KMS-11 (cell line): ENCODE results near the gene LAMB4.

ENCODE experiments used
- H2AFZ ChIP-seq: fragments of 200-600 bp; sonication (generic); 2 replicates; pipeline ENCODE4 v1.6.1; 2016; ENCODE audit warnings: antibody characterized with exemption, mixed run types, low read depth
- H3K27ac ChIP-seq: fragments of 200-600 bp; sonication (generic); 2 replicates; pipeline ENCODE4 v1.6.1; 2016; ENCODE audit warnings: mild to moderate bottlenecking, mixed run types
- H3K27me3 ChIP-seq: fragments of 200-600 bp; sonication (generic); 2 replicates; pipeline ENCODE4 v1.6.1; 2017; ENCODE audit warnings: mild to moderate bottlenecking, low read depth, mixed run types, moderate library complexity; ENCODE audit not compliant: insufficient read depth
- H3K36me3 ChIP-seq: fragments of 200-600 bp; sonication (generic); 2 replicates; pipeline ENCODE4 v1.6.1; 2017; ENCODE audit warnings: mild to moderate bottlenecking, mixed run types; ENCODE audit not compliant: insufficient read depth
- H3K4me1 ChIP-seq: fragments of 200-600 bp; sonication (generic); 2 replicates; pipeline ENCODE4 v1.6.1; 2016; ENCODE audit warnings: mild to moderate bottlenecking, low read depth, mixed run types; ENCODE audit not compliant: poor library complexity, severe bottlenecking
- H3K4me2 ChIP-seq: fragments of 200-600 bp; sonication (generic); 2 replicates; pipeline ENCODE4 v1.7.0; 2016; ENCODE audit warnings: mild to moderate bottlenecking, mixed run types
- H3K4me3 ChIP-seq: fragments of 200-600 bp; sonication (generic); IDR thresholded peaks from 2 replicates; pipeline ENCODE4 v1.6.1; 2017; ENCODE audit warnings: low read depth, low read length, mixed read lengths; ENCODE audit not compliant: insufficient read depth
- H3K79me2 ChIP-seq: fragments of 200-600 bp; sonication (generic); 2 replicates; pipeline ENCODE4 v1.6.1; 2016; ENCODE audit warnings: low read depth, mixed run types; ENCODE audit not compliant: insufficient read depth
- H3K9ac ChIP-seq: fragments of 200-600 bp; sonication (generic); 2 replicates; pipeline ENCODE4 v1.6.1; 2016; ENCODE audit warnings: mild to moderate bottlenecking, mixed run types
- H4K20me1 ChIP-seq: fragments of 200-600 bp; sonication (generic); 2 replicates; pipeline ENCODE4 v1.6.1; 2016; ENCODE audit warnings: mild to moderate bottlenecking, mixed run types; ENCODE audit not compliant: insufficient read depth
- TF ChIP-seq, protein P1 (sequence below): fragments of 200-600 bp; sonication (generic); conservative IDR thresholded peaks from 2 replicates; pipeline ENCODE4 v1.6.1; 2017; ENCODE audit warnings: low read depth, mild to moderate bottlenecking, antibody characterized with exemption, low read length, moderate library complexity, mixed read lengths

The LAMB4 gene

DNA sequence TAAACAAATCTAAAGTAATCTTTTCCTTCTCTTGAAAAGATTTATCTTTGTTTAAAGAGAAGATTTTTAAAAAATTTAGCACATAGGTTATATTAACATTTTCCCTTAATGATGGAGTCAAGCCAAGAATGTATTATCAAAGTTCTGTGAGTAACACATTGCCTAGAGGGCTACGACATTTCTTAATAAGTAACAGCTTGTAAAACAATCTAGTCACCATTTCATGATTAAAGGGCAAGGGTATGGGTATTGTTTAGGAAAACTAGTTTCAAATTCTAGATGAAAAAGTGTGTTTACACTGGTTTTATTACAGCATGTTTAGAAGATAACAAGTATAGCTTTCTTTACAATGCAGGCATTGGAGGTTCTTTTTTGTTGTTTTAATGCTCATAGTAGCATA lies 28.6 kb upstream of the LAMB4 start:
- Histone ChIP-seq H3K4me2 (no peak overlapping the region), H3K27me3 (no peaks in the 10 kb centered on the region), H3K4me3 (no peak overlapping the region), H3K9ac (no peak overlapping the region), H3K79me2 (no peaks in the 10 kb centered on the region), H4K20me1 (no peaks in the 10 kb centered on the region), H3K36me3 (no peaks in the 10 kb centered on the region), H3K27ac (no peak overlapping the region), H3K4me1 (no peaks in the 10 kb centered on the region), H2AFZ (no peak overlapping the region)
- TF ChIP-seq, protein P1, sequence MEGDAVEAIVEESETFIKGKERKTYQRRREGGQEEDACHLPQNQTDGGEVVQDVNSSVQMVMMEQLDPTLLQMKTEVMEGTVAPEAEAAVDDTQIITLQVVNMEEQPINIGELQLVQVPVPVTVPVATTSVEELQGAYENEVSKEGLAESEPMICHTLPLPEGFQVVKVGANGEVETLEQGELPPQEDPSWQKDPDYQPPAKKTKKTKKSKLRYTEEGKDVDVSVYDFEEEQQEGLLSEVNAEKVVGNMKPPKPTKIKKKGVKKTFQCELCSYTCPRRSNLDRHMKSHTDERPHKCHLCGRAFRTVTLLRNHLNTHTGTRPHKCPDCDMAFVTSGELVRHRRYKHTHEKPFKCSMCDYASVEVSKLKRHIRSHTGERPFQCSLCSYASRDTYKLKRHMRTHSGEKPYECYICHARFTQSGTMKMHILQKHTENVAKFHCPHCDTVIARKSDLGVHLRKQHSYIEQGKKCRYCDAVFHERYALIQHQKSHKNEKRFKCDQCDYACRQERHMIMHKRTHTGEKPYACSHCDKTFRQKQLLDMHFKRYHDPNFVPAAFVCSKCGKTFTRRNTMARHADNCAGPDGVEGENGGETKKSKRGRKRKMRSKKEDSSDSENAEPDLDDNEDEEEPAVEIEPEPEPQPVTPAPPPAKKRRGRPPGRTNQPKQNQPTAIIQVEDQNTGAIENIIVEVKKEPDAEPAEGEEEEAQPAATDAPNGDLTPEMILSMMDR = no peak

DNA sequence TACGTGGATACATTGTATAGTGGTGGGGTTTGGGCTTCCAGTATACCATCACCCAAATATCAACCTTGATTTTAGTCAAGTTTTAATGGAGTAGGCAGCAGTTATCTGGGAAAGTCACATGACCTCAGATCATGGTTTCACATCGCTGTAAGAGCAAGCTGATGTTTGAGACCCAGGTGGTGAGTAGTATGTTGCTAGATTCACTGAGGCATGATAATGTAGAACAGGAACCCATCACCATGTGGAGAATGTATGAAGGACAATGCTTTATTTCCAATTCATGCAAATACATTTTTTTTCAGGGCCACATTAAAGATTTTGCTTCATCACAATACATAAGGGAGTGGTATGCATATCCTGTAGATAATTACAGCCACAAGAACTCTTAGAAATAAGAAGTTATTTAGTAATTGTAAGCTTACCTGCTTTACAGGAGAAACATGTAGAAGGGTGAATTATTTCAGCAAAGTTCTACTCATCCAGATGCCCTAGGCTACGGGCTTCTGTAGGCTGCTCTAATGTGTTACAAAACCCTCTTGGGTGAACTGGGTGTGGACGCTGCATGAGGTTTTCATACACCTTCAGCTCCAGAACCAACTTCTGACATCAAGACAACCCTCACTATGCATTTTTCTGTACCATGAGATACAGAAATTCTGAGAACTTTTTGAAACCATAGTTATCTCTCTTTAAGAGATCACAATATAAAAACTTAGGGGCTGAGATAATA lies 27.6 kb upstream of the LAMB4 start:
- no peak overlapping the region for H2AFZ ChIP-seq
- TF ChIP-seq, protein P1 = no peak

DNA sequence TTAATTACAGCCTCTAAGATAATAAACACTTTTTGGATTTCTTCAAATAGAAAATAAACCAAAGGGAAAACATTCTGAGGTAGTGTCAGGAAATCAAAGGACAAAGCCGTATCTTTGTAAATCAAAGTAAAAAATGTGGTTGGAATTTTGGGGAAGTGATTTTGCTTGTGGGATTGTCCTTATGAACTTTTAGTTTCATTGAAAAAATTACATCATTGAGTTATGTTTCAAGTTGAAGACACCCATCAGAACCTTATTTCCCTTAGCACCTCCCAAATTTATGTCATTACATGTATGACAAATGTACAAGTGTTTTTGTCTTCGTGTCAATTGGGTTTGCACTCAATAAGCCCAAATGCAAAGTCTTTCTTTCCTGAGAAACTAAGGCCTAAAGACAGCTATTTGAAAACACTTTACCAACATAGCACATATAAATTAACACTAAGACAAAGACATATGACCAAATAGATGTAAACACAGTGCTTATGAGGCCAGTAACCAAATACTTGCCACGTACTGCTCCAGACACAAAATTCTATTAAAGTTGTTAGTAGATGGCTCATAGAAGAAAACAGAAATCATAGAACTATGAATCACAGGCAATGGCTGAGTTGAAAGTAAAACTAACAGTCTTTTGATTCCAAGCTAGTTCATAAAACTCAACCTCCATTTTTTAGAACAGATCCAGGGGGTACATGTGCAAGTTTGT lies 26.9 kb upstream of the LAMB4 start:
- no peaks in the 10 kb centered on the region for H3K36me3 ChIP-seq
- H4K20me1 ChIP-seq = no peaks in the 10 kb centered on the region
- no peaks in the 10 kb centered on the region for H3K4me1 ChIP-seq
- no peak overlapping the region for H2AFZ ChIP-seq
- no peaks in the 10 kb centered on the region for H3K79me2 ChIP-seq
- H3K4me3 ChIP-seq = no peak overlapping the region
- TF ChIP-seq, protein P1 = no peak
- no peak overlapping the region for H3K4me2 ChIP-seq
- H3K27me3 ChIP-seq = no peaks in the 10 kb centered on the region
- no peak overlapping the region for H3K9ac ChIP-seq
- no peak overlapping the region for H3K27ac ChIP-seq

More for the DNA sequence above, 27.6 kb upstream of the LAMB4 start:
- H3K4me1 ChIP-seq = no peaks in the 10 kb centered on the region
- H3K79me2 ChIP-seq = no peaks in the 10 kb centered on the region
- no peak overlapping the region for H3K4me2 ChIP-seq
- no peaks in the 10 kb centered on the region for H3K27me3 ChIP-seq
- H3K36me3 ChIP-seq = no peaks in the 10 kb centered on the region
- H4K20me1 ChIP-seq = no peaks in the 10 kb centered on the region
- H3K4me3 ChIP-seq = no peak overlapping the region
- no peak overlapping the region for H3K27ac ChIP-seq
- no peak overlapping the region for H3K9ac ChIP-seq

GRCh38 chr7:108152198-108152597 lies 22.0 kb upstream of the LAMB4 start:
- Histone ChIP-seq H4K20me1 (no peaks in the 10 kb centered on the region), H3K9ac (no peak overlapping the region), H3K4me3 (no peak overlapping the region), H3K4me1 (no peaks in the 10 kb centered on the region), H3K4me2 (no peak overlapping the region), H3K27ac (no peak overlapping the region), H2AFZ (no peak overlapping the region), H3K36me3 (no peaks in the 10 kb centered on the region), H3K79me2 (no peaks in the 10 kb centered on the region), H3K27me3 (no peaks in the 10 kb centered on the region)
- TF ChIP-seq, protein P1 = no peak
